ENCODE measurements around the gene SRSF7.

GRCh38 chr2:38739524-38739923 lies 11.6 kb downstream of the SRSF7 start:
- TF ChIP-seq CTCF (IDR thresholded peaks at IDR 0.05): no peak
- no peak for TF ChIP-seq EZH2 (IDR thresholded peaks at IDR 0.05; ENCODE audit: borderline replicate concordance, insufficient read depth, low read depth, low read length, poor library complexity, severe bottlenecking)
